Endothelial cell (in vitro differentiated cells): ENCODE data around the gene OR6K6. TPM values are rescaled to one million over a fixed set of nuclear protein-coding genes. Genes with fewer than 3 reads are reported as not detected.

Experiments used
- DNase-seq: peaks from one replicate; pipeline ENCODE4 v3.0.0; 2021; ENCODE audit warnings: low spot score
- H3K27ac Mint-ChIP-seq: one replicate; pipeline ENCODE4 v1.8.0; 2021; ENCODE audit warnings: mixed read lengths, inconsistent platforms; ENCODE audit not compliant: unreplicated experiment
- H3K27me3 Mint-ChIP-seq: one replicate; pipeline ENCODE4 v1.8.0; 2021; ENCODE audit warnings: mild to moderate bottlenecking, moderate library complexity, mixed read lengths, inconsistent platforms; ENCODE audit not compliant: unreplicated experiment
- H3K36me3 Mint-ChIP-seq: one replicate; pipeline ENCODE4 v1.8.0; 2021; ENCODE audit warnings: mild to moderate bottlenecking, low read depth, mixed read lengths, inconsistent platforms; ENCODE audit not compliant: unreplicated experiment
- H3K4me1 Mint-ChIP-seq: one replicate; pipeline ENCODE4 v1.8.0; 2021; ENCODE audit warnings: mild to moderate bottlenecking, mixed read lengths, inconsistent platforms; ENCODE audit not compliant: unreplicated experiment
- H3K4me3 Mint-ChIP-seq: one replicate; pipeline ENCODE4 v1.8.0; 2021; ENCODE audit warnings: mild to moderate bottlenecking, mixed read lengths, inconsistent platforms; ENCODE audit not compliant: unreplicated experiment
- H3K9me3 Mint-ChIP-seq: one replicate; pipeline ENCODE4 v1.8.0; 2021; ENCODE audit warnings: mixed read lengths, inconsistent platforms; ENCODE audit not compliant: unreplicated experiment
- total RNA-seq: library from RNA; stranded (reverse); fragmentation: NEBNext Ultra II Directional; extraction: Animal tissue kit (Norgen Biotek cat#: 25700); gene quantifications from one replicate; pipeline ENCODE4 v1.2.1, GENCODE V29; 2021; ENCODE audit not compliant: unreplicated experiment
- TF ChIP-seq, protein P1 (sequence below): fragments of 200-600 bp; sonication (generic); IDR thresholded peaks from one replicate; pipeline ENCODE4 v1.5.0; 2021; ENCODE audit warnings: antibody characterized with exemption; ENCODE audit not compliant: unreplicated experiment

OR6K6 gene
- total RNA-seq, 1 donor from 2014 or later, result not detected

DNA sequence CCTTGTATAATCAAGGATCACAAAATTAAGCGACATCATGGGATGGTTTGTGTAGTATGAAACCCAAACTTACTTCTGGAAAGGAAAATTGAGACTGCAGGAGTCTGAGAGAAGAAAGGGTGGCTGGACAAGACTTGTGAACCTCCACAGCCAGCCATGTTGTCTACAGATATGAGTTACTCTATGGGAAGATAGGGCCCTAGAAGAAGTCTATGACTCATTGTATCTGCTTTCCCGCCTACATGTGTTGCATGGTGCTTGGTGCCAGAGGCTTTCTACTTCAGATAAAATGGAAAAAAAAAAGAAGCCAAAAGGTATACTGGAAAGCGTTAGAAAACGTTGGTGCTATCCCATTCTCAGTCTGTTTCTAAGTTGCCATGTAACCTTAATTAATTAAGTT is 45.2 kb downstream of the OR6K6 start:
- no peak overlapping the region for H3K4me3 Mint-ChIP-seq
- peaks cover 4% of the 10 kb centered on the region for H3K27me3 Mint-ChIP-seq
- no peaks in the 10 kb centered on the region for H3K4me1 Mint-ChIP-seq
- TF ChIP-seq, protein P1, sequence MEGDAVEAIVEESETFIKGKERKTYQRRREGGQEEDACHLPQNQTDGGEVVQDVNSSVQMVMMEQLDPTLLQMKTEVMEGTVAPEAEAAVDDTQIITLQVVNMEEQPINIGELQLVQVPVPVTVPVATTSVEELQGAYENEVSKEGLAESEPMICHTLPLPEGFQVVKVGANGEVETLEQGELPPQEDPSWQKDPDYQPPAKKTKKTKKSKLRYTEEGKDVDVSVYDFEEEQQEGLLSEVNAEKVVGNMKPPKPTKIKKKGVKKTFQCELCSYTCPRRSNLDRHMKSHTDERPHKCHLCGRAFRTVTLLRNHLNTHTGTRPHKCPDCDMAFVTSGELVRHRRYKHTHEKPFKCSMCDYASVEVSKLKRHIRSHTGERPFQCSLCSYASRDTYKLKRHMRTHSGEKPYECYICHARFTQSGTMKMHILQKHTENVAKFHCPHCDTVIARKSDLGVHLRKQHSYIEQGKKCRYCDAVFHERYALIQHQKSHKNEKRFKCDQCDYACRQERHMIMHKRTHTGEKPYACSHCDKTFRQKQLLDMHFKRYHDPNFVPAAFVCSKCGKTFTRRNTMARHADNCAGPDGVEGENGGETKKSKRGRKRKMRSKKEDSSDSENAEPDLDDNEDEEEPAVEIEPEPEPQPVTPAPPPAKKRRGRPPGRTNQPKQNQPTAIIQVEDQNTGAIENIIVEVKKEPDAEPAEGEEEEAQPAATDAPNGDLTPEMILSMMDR, result no peak
- no peaks in the 10 kb centered on the region for H3K9me3 Mint-ChIP-seq
- no peak overlapping the region for H3K27ac Mint-ChIP-seq
- H3K36me3 Mint-ChIP-seq, result no peaks in the 10 kb centered on the region
- no peak for DNase-seq

DNA sequence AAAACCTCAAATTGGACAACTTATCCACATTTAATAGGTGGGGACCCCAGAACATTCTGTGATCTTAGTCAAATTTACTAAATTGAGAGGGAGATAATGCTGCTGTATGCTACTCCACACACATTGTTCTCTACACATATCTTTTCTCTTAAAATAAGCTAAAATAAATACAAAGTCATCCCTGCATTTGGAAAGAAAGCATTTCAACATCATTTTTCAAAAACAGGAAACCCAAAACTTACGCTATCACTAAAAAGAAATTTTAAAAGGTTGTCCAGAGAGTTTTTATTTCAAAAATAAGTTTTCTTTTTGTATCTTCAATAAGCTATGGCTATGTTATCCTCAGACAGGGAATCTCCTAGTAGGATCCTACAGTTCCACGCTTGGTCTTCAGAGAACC is 46.0 kb downstream of the OR6K6 start:
- TF ChIP-seq, protein P1, result no peak
- Mint-ChIP-seq H3K9me3 (no peaks in the 10 kb centered on the region), H3K36me3 (no peaks in the 10 kb centered on the region), H3K27me3 (peaks cover 4% of the 10 kb centered on the region), H3K4me3 (no peak overlapping the region), H3K27ac (no peak overlapping the region), H3K4me1 (no peaks in the 10 kb centered on the region)
- no peak for DNase-seq

DNA sequence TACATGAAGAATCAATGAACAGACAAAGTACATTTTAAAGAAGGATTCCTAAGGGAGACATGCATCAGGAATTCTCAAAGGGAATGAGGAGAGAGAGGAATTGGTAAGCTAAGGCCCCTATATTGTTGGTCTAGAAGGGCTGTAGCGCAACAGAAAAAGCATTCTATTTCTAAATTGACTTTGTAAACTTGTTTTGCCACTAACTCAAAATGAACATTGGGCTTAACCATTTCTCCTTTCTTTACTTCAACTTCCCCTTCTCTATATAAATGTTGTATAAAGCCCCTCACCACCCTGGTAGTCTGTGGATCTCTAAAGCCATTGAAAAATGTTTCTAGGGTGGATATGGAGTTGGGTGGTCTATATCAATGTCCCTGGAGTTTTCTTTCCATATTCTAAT is 46.9 kb downstream of the OR6K6 start:
- Mint-ChIP-seq H3K36me3 (no peaks in the 10 kb centered on the region), H3K27me3 (peaks cover 2% of the 10 kb centered on the region)
- TF ChIP-seq, protein P1, result no peak

DNA sequence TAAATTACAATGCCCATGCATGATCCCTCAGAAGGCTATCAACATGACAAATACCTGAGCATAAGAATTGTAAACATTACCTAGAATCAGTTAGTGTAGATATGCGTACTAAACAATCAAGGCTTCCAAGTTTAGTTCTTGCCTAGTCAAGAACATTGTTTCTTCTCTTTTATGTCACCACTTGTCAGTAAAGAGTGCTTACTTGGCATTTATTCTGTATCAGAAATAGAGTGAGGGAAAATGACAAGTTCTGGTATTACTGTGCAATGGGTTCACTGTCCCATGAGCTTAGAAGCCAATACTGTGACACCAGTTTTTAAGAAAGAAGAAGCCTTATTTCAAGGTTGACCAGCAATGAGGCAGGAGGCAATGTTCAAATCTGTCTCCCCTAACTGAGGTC is 49.2 kb downstream of the OR6K6 start:
- H3K36me3 Mint-ChIP-seq, result no peaks in the 10 kb centered on the region
- TF ChIP-seq, protein P1, result no peak
- H3K9me3 Mint-ChIP-seq, result no peaks in the 10 kb centered on the region
- DNase-seq, result no peak
- peaks cover 2% of the 10 kb centered on the region for H3K27me3 Mint-ChIP-seq
- no peak overlapping the region for H3K4me3 Mint-ChIP-seq
- H3K27ac Mint-ChIP-seq, result no peak overlapping the region
- H3K4me1 Mint-ChIP-seq, result no peaks in the 10 kb centered on the region

More for the DNA sequence above, 46.9 kb downstream of the OR6K6 start:
- H3K4me1 Mint-ChIP-seq, result no peaks in the 10 kb centered on the region
- no peak overlapping the region for H3K27ac Mint-ChIP-seq
- no peaks in the 10 kb centered on the region for H3K9me3 Mint-ChIP-seq
- no peak for DNase-seq
- H3K4me3 Mint-ChIP-seq, result no peak overlapping the region

Other genes with a start within 250 kb of the OR6K6 start
- not detected for gene OR6Y1, start 200.3 kb upstream of the OR6K6 start, total RNA-seq
- not detected for gene OR6P1, start 184.1 kb upstream of the OR6K6 start, total RNA-seq
- gene OR10X1, start 174.8 kb upstream of the OR6K6 start, total RNA-seq, result not detected
- not detected for gene OR10Z1, start 149.5 kb upstream of the OR6K6 start, total RNA-seq
- 6.1 TPM for gene SPTA1, start 68.0 kb upstream of the OR6K6 start, total RNA-seq
- gene OR6K2, start 54.1 kb upstream of the OR6K6 start, total RNA-seq, result not detected
- not detected for gene OR6K3, start 34.0 kb upstream of the OR6K6 start, total RNA-seq
- not detected for gene OR6N1, start 17.5 kb downstream of the OR6K6 start, total RNA-seq
- not detected for gene OR6N2, start 26.5 kb downstream of the OR6K6 start, total RNA-seq
- not detected for gene MNDA, start 76.6 kb downstream of the OR6K6 start, total RNA-seq
- gene PYHIN1, start 176.8 kb downstream of the OR6K6 start, total RNA-seq, result not detected